ENCODE measurements around the gene ZNF541.

Gene ZNF541, protein sequence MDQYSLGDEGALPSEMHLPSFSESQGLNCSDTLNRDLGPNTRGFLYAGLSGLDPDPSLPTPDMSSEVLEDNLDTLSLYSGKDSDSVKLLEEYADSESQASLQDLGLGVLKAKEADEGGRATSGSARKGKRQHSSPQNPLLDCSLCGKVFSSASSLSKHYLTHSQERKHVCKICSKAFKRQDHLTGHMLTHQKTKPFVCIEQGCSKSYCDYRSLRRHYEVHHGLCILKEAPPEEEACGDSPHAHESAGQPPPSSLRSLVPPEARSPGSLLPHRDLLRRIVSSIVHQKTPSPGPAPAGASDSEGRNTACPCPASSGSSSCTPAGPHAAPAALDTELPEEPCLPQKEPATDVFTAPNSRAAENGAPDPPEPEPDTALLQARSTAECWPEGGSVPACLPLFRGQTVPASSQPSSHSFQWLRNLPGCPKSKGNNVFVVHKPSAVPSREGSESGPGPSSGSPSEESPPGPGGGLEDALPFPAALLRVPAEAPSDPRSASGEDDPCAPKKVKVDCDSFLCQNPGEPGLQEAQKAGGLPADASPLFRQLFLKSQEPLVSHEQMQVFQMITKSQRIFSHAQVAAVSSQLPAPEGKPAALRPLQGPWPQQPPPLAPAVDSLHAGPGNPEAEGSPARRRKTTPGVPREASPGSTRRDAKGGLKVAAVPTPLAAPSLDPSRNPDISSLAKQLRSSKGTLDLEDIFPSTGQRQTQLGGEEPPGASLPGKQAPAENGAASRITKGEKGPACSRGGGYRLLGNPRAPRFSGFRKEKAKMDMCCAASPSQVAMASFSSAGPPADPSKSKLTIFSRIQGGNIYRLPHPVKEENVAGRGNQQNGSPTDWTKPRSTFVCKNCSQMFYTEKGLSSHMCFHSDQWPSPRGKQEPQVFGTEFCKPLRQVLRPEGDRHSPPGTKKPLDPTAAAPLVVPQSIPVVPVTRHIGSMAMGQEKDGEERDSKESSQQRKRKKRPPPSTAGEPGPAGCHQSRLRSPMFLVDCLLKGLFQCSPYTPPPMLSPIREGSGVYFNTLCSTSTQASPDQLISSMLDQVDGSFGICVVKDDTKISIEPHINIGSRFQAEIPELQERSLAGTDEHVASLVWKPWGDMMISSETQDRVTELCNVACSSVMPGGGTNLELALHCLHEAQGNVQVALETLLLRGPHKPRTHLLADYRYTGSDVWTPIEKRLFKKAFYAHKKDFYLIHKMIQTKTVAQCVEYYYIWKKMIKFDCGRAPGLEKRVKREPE (N-terminal part only)

DNA sequence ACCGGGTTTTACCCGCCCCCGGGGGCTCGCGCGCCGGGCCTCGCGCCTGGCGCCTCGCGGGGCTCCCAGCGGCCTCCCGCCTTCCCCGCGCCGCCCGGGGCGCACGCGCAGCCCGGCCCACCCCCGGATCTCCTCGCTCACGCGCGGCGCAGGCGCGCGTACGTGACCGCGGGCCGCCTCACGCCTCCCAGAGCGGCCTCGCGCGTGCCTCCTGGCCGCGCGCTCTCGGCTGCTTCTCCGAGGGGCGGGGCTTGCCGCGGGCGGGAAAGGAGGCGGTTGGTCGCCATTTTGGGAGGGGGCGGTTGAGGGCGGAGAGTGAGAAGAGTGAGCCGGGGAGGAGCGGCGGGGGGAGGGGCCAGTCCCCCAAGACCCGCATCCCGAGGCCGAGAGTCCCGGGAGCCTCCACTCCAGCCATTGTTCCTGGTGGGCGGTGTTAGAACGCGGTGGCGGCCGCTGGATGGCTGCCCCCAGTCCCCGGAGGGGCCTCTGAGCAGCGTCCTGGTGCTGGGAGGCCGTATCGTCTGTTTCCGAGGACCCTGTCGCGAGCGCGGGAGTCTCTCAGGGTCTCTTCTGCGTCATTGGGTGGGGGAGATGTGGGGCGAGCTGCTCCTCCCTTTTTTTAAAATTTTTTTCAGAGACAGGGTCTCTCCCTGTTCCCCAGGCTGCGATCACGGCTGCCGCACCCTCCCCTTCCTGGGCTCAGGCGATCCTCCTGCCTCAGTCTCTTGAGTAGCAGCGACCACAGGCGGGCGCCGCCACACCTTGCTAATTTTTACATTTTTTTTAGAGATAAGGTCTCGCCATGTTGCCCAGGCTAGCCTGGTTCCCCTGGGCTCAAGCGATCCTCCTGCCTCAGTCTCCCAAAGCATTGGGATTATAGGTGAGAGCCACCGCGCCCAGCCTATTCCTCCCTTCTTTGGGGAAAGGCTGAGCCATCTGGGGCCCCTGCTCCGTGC, at the start of gene ZNF541:
ZNF541 (minus strand) TSS at position 78 of the 956 bp plus-strand sequence. CDS start 17,292 bp downstream, outside the sequence.
- DNase-seq (ENCODE audit: low spot score), result no peak

DNA sequence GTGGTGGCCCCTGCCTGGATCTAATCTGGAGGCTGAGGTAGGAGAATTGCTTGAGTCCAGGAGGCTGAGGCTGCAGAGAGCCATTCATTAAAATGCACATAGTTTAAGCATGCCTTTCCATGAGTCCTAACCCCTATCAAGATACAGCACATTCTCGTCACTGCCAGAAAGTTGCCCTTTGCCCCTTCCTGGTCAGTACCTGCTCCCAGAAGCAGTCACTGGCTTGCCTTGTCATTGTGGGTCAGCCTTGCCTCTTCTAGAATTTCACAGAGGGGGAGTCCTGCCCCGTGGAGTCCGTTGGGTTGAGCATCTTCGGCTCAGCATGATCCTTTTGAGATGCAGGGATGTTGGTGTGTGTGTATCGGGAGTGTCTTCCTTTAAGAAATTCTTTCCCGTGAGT, 46.8 kb upstream of the ZNF541 start:
- DNase-seq (ENCODE audit: low spot score), result no peak

DNA sequence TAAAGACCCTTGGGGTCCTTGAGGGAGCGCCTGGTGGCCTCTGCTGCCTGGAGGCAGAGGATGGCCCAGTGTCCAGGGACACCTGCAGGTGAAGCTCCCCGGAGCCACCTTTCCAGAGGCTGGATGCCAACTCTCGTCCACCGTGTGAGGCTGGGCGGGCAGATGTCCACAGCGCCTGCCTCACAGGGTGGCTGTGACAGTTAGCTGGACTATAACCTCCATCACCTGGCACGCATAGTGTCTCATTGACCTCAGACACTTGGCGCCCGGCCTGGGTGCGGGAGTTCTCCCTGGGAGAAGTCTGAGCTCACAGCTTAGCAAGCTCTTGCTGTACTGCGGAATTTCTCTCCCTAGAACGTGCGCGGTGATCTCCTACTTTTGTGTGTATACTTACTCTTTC, 45.8 kb upstream of the ZNF541 start:
- no peak for DNase-seq (ENCODE audit: low spot score)

DNA sequence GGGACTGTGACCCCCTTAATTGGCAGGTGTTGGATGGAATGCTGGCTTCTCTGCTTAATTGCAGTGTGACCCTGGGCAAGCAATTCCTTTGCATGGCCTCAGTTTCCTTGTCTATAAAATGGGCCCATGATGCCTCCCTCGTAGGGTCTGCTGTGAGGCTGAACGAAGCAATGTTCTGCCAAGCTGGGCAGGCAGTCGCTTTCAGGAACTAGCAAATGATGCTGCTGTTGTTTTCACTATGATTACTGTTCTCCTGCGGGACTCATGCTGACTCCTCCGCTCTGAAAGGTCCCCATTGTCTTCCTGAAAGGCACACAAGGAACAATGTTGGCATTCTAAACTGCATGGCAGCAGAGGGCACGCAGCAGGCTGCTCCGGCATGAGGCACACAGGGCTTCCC, 42.8 kb upstream of the ZNF541 start:
- DNase-seq (ENCODE audit: low spot score), result peak; percentile 86

DNA sequence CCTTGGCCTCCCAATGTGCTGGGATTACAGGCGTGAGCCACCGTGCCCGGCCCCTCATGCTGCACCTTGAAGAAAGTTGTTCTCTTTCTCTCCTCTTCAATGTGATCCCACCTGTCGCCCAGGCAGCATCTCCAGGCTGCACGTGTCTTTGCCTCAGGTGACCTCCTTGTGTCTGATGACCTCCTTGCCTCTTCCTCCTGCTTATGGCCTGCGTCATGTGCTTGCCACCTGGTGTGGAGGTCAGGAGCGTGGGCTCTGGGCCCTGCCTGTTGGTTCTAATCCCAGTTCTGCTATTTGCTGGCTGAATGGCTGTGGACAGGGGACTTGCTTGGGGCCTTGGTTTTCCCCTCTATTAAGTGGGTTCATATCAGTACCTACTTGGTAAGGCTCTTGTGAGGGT, 42.3 kb upstream of the ZNF541 start:
- DNase-seq (ENCODE audit: low spot score), result no peak

DNA sequence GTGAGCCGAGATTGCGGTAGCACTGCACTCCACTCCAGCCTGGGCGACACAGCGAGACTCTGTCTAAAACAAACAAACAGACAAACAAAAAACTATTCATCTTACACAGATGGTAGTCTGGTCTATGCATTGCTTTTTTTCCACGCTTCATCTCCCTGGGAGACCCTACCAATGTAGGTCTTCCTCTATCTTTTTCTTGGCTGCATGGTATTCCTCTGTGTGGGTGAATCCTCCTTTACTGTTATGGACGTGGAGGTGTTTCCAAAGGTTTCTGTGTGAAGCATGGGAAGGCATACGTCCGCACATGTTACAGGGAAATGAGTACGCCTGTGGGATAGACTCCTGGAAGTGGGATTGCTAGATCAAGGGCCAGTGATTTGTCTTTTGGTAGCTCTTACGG, 41.6 kb upstream of the ZNF541 start:
- DNase-seq (ENCODE audit: low spot score), result no peak

DNA sequence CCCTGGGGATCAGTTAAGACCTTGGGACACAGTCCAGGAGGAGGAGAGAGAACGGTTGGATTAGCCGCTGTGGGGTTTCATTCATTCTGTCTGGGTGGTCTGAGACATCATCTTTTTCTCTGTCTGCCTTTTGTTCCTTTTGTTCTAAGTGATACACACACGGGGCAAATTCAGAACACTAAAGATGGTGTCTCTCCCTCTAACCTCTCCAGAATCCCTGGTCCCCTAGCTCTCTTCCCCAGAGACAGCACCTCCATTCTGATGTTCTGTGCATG, 41.0 kb upstream of the ZNF541 start:
- no peak for DNase-seq (ENCODE audit: low spot score)

DNA sequence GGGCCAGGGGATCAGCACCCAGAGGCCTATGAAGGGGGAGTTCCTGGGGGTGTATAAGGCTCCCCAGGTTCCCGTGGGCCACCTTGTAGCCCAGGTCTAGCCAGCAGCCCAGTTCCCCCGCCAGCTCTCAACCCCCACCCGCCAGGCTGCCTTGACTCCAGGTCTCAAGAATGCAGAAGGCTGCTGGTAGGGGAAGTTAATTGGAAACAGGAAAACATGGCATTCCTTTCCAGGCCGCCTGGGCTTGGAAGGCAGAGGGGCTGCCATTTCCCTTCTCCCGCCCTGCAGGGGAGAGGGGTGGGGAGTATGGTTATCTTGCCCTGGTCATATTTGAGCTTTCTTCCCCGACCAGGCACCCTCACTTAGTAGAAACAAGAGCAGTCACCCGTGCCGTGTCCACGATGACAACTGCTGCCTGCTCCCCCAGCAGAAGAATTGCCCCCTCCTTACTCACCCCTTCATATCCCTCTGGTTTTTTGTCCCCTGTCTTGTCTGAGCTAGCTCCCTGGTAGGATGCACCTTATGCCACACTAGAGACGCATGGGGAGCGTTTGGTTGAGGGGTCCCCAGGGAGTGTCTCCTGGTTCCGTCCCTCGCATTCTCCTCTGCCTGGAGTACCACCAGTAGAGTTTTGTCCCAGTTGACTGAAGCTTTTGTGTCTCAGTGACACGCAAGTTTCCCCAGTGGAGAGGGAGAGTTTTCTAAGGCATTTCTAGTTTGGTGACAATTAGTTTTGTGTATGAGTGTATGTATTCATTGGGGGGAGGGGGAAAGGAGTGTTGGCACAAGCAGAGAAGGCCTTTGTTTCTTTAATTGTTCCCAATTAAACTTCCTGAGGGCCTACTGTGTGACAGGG, 40.4 kb upstream of the ZNF541 start:
- DNase-seq (ENCODE audit: low spot score), result no peak

DNA sequence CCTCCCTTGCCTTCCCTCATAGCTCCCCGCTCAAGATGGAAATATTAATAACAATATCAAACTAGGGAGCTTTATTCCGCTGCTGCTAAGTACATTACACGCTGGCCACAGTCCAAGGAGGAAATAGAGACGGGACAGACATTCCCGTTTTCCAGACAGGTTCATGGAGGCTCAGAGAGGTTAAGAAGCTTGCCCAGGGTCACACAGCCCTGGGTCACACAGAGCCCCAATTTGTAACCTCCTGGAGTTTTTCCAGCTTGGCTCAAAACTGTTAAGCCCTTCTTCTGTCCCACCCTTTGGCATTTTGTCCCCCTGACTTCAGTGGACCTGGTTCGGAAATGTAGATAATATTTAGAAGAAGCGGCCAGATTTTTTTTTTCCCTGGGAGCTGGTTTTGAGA, 38.0 kb upstream of the ZNF541 start:
- no peak for DNase-seq (ENCODE audit: low spot score)

DNA sequence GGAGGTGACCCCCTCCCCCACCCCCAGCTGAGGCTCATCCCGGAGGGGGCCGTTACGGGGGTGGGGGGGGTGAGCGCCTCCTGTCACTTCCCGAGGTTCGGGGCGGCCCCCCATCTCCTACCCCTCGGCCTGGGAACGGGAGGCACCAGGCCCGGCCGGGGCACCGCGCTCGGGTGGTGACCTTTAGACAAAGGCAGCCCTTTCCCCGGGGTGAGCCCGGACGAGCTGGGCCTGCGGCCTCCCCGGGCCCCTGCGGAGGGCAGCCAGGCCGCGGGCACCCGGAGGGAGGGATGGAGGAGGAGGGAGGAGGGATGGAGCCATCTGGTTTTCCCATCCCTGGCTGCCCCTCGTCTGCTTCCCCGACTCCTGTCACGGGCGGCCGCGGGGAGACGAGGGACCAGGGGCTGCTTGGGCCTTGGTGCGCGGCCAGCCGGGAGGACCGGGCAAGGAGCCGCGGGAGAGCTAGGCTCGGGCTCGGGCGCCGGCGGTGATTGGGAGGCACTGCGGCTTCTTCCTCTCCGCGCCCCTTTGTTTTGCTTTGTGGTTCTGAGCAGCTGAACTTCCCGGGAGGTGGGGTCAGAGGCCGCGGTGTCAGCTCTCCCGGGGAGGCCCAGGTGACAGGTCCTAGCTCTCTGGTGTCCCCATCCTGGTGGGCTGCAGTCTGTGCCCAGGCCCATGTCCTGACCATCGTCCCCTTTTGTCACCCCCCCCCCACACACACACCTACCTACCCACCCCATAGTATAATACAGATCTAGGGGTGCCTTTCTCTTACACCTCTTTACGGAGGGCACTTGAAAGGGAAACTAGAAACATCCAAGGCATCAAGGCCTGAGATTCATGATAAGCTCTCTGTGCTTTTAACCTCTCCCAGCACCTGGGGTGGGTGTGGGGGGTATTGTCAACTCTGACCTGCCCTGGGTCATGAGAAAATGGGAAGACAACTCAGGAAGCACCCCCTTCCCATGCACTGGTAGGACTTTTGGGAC, 37.3 kb upstream of the ZNF541 start:
- no peak for DNase-seq (ENCODE audit: low spot score)

DNA sequence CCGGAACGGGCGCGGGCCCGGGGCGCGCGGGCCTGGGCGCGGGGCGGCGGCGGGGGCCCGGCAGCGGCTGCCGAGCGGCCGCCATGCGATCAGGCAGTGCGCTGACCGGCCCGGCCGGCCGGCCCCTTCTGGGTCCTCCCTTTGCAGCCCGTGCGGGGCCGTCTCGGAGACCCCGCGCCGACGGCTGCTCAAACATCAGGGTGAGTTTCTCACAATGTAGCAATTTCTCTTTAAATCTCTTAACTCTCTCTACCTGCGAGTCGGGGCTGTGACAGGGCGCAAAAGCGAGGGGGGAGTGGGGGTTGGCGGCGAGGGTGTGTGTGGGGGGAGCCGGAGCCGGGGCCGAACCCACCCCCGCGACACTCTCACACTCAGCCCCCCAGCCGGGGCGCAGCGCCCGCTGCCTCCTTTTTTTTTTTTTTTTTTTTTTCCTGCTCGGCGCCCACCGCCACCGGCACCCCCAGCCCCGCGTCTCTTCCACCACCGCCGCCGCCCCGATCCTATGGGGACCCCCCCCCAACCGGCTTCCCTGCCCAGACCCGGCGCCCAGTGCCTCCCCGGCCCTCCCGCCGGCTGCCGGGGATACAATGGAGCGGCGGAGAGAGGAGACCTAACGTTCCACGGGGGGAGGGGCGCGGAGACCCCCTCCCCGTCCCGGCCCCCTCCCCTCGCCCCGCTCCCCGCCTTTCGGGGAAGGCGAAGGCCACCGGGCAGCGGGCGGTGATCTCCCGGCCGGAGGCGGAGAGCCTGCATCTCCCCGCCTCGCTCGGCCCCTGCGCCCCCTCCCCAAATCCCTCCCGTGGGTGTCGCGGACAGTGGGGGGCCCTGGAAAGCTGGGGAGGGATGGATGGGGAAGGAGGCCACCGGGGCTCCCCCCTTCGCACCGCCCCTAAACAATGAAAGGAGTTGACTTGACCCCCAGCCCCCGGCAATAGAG, 36.3 kb upstream of the ZNF541 start, which contains the start of gene BICRA:
BICRA (plus strand) TSS at position 166 of the 937 bp plus-strand sequence. CDS start 64,441 bp downstream, outside the sequence.
- DNase-seq (ENCODE audit: low spot score), result peak; percentile 57

DNA sequence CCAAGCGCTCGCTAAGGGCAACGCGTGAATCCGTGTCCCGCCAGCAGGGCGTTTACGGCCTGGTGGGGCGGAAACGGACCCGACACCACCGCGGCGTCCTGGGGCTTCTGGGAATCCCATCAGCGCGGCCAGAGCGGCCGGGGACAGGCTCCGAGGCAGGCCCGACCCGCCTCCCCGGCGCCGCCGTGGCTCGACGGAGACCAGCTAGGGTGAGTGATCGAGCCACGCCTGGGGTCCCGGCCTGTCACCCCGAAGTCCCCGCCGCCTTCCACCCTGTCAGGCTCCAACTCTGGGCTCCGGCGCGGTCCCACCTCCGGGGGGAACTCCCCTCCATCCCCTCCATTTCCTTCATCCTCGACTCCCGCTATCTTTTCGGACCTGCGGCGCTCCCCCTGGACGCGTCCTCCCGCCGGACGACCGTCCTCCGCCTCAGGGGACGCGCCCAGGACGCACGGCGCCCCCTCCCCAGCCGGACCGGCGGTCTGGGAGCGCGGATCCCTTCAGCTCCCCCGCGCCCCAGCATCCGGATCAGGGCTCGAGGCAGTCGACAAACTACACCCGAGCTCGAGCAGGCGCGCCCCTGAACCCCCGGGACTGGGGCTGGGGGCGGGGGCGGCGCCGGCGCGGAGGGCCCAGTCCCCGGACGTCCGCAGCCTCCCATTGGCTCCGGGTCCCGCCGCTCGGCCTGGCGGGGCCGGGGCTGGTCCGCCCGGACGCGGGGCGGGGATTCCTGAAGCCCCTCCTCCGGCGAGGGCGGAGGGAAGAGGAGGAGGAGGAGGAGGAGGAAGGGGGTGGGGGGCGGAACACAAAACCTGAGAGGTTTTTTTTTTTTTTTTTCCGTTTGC, 35.3 kb upstream of the ZNF541 start:
- peak; percentile 82 for DNase-seq (ENCODE audit: low spot score)

DNA sequence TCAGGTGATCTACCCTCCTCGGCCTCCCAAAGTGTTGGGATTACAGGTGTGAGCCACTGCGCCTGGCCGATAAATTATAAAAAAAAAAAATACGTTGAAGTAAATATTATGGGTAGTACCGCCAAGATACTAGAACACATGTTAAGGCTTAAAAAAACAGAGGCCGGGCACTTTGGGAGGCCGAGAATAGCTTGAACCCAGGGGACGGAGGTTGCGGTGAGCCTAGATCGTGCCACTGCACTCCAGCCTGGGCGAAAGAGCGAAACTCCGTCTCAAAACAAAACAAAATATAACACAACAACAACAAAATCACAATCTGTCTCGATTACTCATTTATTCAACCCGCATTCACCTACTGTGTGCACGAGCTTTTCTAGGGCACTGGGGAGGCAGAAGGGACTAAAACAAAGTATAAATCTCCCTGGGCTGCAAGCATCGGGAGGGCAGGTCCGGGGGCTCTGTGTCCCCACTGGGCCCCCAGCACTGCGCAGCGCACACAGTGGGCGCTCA, 34.7 kb upstream of the ZNF541 start:
- no peak for DNase-seq (ENCODE audit: low spot score)

DNA sequence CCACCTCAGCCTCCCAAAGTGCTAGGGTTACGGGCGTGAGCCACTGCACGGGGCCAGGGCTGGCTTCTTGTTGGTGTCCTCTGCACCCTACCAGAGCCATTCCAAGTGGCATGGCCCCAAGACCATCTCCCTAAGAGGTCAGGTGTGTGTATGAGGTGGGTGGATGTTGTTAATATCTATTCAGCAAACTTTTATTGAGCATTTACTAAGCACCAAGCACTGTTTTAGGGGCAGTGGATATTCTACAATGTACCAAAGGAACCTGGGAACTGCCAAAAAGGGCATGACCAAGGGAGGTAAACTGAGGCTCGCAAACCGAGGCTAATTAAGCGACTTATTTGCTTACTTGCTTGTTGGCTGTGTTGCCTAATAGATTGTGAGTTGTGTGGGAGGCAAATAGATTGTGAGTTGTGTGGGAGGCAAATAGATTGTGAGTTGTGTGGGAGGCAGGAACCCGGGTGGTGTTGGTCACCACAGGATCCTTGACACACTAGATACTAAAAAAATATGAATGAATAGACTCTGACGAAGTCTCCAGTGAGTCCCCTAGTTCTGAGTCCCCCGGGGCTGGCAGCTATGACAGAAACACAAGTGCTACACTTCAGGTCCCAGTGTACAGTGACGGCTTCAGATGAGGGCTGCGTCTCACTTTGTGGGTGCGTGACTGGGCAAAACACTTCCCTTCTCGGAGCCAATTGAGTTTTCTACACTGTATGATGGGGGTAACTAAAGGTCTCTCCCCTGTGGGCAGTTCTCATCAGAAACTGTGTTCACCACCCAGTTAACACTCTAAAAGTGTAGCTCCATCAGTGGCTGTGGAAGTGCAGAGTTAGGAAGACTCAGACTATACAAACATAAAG, 31.0 kb upstream of the ZNF541 start:
- no peak for DNase-seq (ENCODE audit: low spot score)

DNA sequence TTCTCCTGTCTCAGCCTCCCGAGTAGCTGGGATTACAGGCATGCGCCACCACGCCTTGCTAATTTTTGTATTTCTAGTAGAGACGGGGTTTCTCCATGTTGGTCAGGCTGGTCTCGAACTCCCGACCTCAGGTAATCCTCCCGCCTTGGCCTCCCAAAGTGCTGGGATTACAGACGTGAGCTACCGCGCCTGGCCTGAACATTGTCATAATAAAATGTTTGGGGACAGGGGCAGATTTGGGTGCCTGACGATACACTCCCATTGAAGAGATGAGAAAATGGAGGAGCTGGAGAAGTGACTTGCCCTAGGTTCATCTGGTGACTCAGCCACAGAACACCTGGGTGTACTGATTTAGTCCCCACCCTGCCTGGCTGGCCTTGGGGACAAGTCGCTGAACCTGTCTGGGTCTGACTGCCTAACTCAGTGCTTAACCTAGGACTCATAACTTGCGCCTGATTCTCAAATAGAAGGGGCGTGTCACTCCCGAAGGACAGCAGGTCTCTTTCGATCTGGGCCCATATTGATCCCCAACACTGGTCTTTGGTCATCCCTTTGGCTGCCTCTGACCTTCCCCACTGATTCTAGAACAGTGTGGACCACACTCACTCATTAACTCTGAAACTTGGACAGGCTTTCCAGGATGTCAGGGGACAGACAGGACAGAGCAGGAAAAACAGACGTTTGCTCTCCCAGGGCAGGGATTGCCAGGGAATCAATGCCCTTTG, 28.4 kb upstream of the ZNF541 start:
- no peak for DNase-seq (ENCODE audit: low spot score)

Data from COLO829 (cell line).